HepG2 (cell line): ENCODE results near the gene KIF22.

Experiments
- BCLAF1 ChIP-seq: fragments of 450-650 bp; IDR thresholded peaks from 2 replicates; pipeline ENCODE4 v1.6.1; 2017; ENCODE audit warnings: mild to moderate bottlenecking
- EHMT2 ChIP-seq: fragments of 200-600 bp; sonication (generic); IDR thresholded peaks from 2 replicates; pipeline ENCODE4 v1.7.0; 2017; ENCODE audit warnings: antibody characterized with exemption, low read depth, low read length, borderline replicate concordance
- EP300 ChIP-seq, 3 experiments: sonication (generic) in 1 of 3; formaldehyde crosslinking in 1 of 3; IDR thresholded peaks; 2 replicates each; pipeline versions ENCODE4 v1.5.1 to v1.6.1; 2011 to 2020; ENCODE audit warnings: low read depth in 2 of 3, low read length in 2 of 3, borderline replicate concordance in 1 of 3, improper control_type of control experiment in 1 of 3, mild to moderate bottlenecking in 1 of 3, missing genetic modification reagents in 1 of 3, moderate library complexity in 1 of 3
- GABPA ChIP-seq, 2 experiments: IDR thresholded peaks; 2 replicates each; pipeline ENCODE4 v1.6.1; 2011 to 2016; ENCODE audit warnings: low read depth in 2 of 2, low read length in 1 of 2, missing biosample characterization in 1 of 2, missing genetic modification characterization in 1 of 2
- NFKB2 ChIP-seq: sonication (generic); formaldehyde crosslinking; IDR thresholded peaks from 2 replicates; pipeline ENCODE4 v1.4.0; 2020; ENCODE audit warnings: missing genetic modification reagents, borderline replicate concordance
- PAWR ChIP-seq: sonication (generic); formaldehyde crosslinking; IDR thresholded peaks from 2 replicates; pipeline ENCODE4 v1.4.0; 2020; ENCODE audit warnings: missing genetic modification reagents, mild to moderate bottlenecking, borderline replicate concordance
- SALL2 ChIP-seq: sonication (generic); formaldehyde crosslinking; IDR thresholded peaks from 2 replicates; pipeline ENCODE4 v1.8.1; 2023; ENCODE audit warnings: mild to moderate bottlenecking, missing genetic modification reagents, inconsistent platforms
- SOX5 ChIP-seq: IDR thresholded peaks from 2 replicates; pipeline ENCODE4 v1.6.1; 2016; ENCODE audit warnings: borderline replicate concordance
- ZNF101 ChIP-seq: sonication (generic); formaldehyde crosslinking; IDR thresholded peaks from 2 replicates; pipeline ENCODE4 v1.4.0; 2020; ENCODE audit warnings: mild to moderate bottlenecking, low read depth, missing genetic modification reagents, borderline replicate concordance
- TF ChIP-seq, protein P1 (sequence below): sonication (generic); formaldehyde crosslinking; IDR thresholded peaks from 2 replicates; pipeline ENCODE4 v1.5.0; 2020; ENCODE audit warnings: mild to moderate bottlenecking, missing genetic modification reagents, moderate library complexity

DNA sequence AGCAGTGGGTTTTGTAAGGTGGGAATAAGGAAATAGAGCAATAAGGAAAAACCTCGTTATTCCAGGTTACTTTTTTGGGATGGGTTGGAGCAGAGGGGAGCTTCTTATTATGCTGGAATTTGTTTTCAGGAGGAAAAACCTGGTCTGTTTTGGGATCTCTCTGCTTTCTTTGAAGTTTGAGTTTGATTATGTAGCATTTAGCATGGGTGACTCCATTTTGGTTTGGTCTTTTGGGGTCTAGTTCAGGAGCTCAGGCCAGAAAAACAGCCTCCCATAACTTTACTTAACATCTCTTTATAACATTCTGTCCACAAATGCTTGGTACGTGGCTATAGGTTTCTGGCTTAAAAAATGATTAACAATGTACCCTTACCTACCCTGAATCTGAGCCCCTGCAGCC lies 21.0 kb upstream of the KIF22 start:
- TF ChIP-seq BCLAF1 (no peak), EP300 (IDR thresholded peaks at IDR 0.05; ENCODE audit: low read depth in 2 of 2, low read length in 2 of 2) (no peak), EP300 (CRISPR knock-in tag; IDR thresholded peaks at IDR 0.05; ENCODE audit: borderline replicate concordance) (no peak), SALL2 (CRISPR knock-in tag) (no peak), ZNF101 (CRISPR knock-in tag) (no peak), GABPA (IDR thresholded peaks at IDR 0.05; ENCODE audit: low read depth, low read length) (no peak), GABPA (CRISPR knock-in tag; IDR thresholded peaks at IDR 0.05; ENCODE audit: low read depth) (no peak), PAWR (CRISPR knock-in tag) (no peak), EHMT2 (no peak), NFKB2 (CRISPR knock-in tag) (no peak), SOX5 (CRISPR knock-in tag) (no peak)
- TF ChIP-seq, protein P1, sequence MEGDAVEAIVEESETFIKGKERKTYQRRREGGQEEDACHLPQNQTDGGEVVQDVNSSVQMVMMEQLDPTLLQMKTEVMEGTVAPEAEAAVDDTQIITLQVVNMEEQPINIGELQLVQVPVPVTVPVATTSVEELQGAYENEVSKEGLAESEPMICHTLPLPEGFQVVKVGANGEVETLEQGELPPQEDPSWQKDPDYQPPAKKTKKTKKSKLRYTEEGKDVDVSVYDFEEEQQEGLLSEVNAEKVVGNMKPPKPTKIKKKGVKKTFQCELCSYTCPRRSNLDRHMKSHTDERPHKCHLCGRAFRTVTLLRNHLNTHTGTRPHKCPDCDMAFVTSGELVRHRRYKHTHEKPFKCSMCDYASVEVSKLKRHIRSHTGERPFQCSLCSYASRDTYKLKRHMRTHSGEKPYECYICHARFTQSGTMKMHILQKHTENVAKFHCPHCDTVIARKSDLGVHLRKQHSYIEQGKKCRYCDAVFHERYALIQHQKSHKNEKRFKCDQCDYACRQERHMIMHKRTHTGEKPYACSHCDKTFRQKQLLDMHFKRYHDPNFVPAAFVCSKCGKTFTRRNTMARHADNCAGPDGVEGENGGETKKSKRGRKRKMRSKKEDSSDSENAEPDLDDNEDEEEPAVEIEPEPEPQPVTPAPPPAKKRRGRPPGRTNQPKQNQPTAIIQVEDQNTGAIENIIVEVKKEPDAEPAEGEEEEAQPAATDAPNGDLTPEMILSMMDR = no peak
